ENCODE data around the gene EXOC6B. TPM values are rescaled to one million over a fixed set of nuclear protein-coding genes. Genes with fewer than 3 reads are reported as not detected.

The EXOC6B gene
- total RNA-seq, 2 experiments from 2014 or later: 16.9 to 17.5 TPM

DNA sequence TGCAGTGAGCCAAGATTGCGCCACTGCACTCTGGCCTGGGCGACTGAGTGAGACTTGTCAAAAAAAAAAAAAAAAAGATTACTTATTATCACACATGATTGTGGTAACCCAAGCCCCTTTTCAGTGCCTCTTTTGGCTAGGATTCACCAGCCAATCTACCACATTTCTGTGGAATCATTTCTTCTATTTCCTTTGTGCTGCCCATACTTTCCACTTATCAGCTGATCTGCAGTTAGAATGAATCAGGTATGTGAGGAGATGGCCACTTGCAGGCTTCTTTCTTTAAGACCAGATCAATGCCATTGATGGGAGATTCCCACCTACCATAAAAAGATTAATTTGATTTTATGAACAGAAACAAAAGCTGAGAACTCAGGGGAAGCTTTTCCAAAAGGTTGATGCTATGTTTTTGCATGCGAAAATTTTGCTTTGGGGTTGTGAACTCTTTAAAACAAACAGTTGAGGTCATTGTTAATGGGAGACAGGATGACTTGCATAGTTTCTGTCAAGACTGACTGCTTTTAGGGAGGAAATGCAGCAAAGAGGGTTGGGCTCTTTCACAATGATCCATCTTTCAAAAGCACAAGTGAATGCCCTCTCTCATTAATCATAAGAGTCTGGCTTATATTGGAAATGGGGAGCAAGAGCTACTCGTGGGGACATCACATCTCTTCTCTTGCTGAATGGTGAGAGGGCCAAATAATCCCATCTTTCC lies 611.2 kb downstream of the EXOC6B start:
- ChIA-PET POLR2A (no interaction called here), CTCF (no interaction called here)
- H3K4me1 Mint-ChIP-seq (ENCODE audit: low read depth): no peaks in the 10 kb centered on the region
- no peak overlapping the region for H3K4me3 Mint-ChIP-seq
- no peak overlapping the region for H3K27ac ChIP-seq (ENCODE audit: low read depth in 1 of 2, low read length in 2 of 2)
- no peaks in the 10 kb centered on the region for H3K27me3 ChIP-seq (ENCODE audit: control insufficient read depth in 1 of 2, insufficient read depth in 2 of 2, low read length in 2 of 2)
- no peaks in the 10 kb centered on the region for H3K9me3 ChIP-seq (ENCODE audit: control insufficient read depth in 1 of 2, insufficient read depth in 1 of 2, low read length in 2 of 2)
- no peak overlapping the region for H3K27ac Mint-ChIP-seq
- no peaks in the 10 kb centered on the region for H3K36me3 Mint-ChIP-seq (ENCODE audit: low read depth)
- H3K4me1 ChIP-seq (ENCODE audit: insufficient read depth, low read length): no peaks in the 10 kb centered on the region
- DNase-seq (no peak), ATAC-seq (ENCODE audit: poor library complexity) (no peak)
- no peaks in the 10 kb centered on the region for H3K36me3 ChIP-seq (ENCODE audit: insufficient read depth, low read length)
- TF ChIP-seq, protein P1, sequence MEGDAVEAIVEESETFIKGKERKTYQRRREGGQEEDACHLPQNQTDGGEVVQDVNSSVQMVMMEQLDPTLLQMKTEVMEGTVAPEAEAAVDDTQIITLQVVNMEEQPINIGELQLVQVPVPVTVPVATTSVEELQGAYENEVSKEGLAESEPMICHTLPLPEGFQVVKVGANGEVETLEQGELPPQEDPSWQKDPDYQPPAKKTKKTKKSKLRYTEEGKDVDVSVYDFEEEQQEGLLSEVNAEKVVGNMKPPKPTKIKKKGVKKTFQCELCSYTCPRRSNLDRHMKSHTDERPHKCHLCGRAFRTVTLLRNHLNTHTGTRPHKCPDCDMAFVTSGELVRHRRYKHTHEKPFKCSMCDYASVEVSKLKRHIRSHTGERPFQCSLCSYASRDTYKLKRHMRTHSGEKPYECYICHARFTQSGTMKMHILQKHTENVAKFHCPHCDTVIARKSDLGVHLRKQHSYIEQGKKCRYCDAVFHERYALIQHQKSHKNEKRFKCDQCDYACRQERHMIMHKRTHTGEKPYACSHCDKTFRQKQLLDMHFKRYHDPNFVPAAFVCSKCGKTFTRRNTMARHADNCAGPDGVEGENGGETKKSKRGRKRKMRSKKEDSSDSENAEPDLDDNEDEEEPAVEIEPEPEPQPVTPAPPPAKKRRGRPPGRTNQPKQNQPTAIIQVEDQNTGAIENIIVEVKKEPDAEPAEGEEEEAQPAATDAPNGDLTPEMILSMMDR (IDR thresholded peaks at IDR 0.05): no peak
- no peaks in the 10 kb centered on the region for H3K9me3 Mint-ChIP-seq
- H3K27me3 Mint-ChIP-seq: no peaks in the 10 kb centered on the region
- H3K4me3 ChIP-seq (ENCODE audit: low read length): no peak overlapping the region
- intact Hi-C loops (cut with DNase I, micrococcal nuclease): no loop called here

DNA sequence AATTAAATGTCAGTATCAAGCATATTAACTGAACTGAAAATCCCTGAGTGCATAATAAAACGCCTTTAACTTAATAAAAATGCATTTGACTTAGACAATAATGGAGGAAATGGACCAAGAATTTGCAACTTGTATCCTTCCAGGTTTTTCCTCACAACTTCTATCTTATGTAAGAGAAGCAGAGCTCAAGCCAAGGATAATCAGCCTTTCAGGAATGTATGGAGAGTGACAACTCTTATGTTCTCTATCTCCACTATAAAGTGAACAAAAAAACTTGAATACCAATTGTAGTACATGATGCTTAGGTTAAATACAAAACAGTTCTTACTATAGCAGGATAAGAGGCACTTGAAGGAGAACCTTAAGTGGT lies 613.4 kb downstream of the EXOC6B start:
- TF ChIP-seq, protein P1 (IDR thresholded peaks at IDR 0.05): no peak
- Histone ChIP-seq H3K9me3 (ENCODE audit: control insufficient read depth in 1 of 2, insufficient read depth in 1 of 2, low read length in 2 of 2) (no peaks in the 10 kb centered on the region), H3K27ac (ENCODE audit: low read depth in 1 of 2, low read length in 2 of 2) (no peak overlapping the region), H3K4me1 (ENCODE audit: insufficient read depth, low read length) (no peaks in the 10 kb centered on the region), H3K36me3 (ENCODE audit: insufficient read depth, low read length) (no peaks in the 10 kb centered on the region), H3K4me3 (ENCODE audit: low read length) (no peak overlapping the region), H3K27me3 (ENCODE audit: control insufficient read depth in 1 of 2, insufficient read depth in 2 of 2, low read length in 2 of 2) (no peaks in the 10 kb centered on the region)
- DNase-seq (no peak), ATAC-seq (ENCODE audit: poor library complexity) (no peak)
- intact Hi-C loops (cut with DNase I, micrococcal nuclease): no loop called here
- Mint-ChIP-seq H3K9me3 (no peaks in the 10 kb centered on the region), H3K27ac (no peak overlapping the region), H3K36me3 (ENCODE audit: low read depth) (no peaks in the 10 kb centered on the region), H3K4me3 (no peak overlapping the region), H3K4me1 (ENCODE audit: low read depth) (no peaks in the 10 kb centered on the region), H3K27me3 (no peaks in the 10 kb centered on the region)
- ChIA-PET CTCF (no interaction called here), POLR2A (no interaction called here)

DNA sequence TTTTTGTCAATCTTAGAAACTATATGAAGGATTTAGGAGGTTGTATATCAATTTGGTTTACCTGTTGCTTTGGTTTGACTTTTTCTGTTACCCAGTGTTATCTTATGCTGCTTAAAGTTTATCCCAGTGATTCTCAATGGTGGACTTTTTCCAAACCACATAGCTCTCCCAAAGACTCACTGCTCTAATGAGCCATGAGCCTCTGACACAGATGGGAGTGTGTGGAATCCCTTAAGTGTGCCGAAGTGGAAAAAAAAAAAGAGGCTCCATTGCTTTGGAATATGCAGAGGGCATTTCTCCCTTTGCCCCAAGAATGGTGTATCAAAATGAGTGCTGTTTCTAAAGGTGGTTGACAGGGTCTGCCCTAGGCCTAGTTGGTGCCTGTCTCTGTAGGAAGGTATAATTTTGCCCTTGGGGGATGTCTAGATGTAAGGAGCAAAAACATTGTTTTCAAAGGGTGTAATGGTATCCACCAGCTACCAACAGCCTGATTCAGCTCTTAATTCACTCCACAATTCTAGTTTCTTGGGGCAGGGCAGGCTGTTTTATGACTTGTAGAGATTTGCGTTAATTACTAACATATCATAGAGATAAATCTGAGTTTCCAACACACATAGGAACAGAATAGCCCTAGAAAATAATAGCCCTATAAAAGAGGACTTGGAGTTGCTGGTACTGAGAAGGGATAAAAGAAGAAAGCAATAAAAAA lies 613.9 kb downstream of the EXOC6B start:
- Histone ChIP-seq H3K9me3 (ENCODE audit: control insufficient read depth in 1 of 2, insufficient read depth in 1 of 2, low read length in 2 of 2) (no peaks in the 10 kb centered on the region), H3K36me3 (ENCODE audit: insufficient read depth, low read length) (no peaks in the 10 kb centered on the region), H3K4me3 (ENCODE audit: low read length) (no peak overlapping the region), H3K27ac (ENCODE audit: low read depth in 1 of 2, low read length in 2 of 2) (no peak overlapping the region), H3K27me3 (ENCODE audit: control insufficient read depth in 1 of 2, insufficient read depth in 2 of 2, low read length in 2 of 2) (no peaks in the 10 kb centered on the region), H3K4me1 (ENCODE audit: insufficient read depth, low read length) (no peaks in the 10 kb centered on the region)
- Mint-ChIP-seq H3K36me3 (ENCODE audit: low read depth) (no peaks in the 10 kb centered on the region), H3K9me3 (no peaks in the 10 kb centered on the region), H3K4me3 (no peak overlapping the region), H3K4me1 (ENCODE audit: low read depth) (no peaks in the 10 kb centered on the region), H3K27me3 (no peaks in the 10 kb centered on the region), H3K27ac (no peak overlapping the region)
- TF ChIP-seq, protein P1 (IDR thresholded peaks at IDR 0.05): no peak
- ATAC-seq (ENCODE audit: poor library complexity) (no peak), DNase-seq (no peak)
- ChIA-PET POLR2A (no interaction called here), CTCF (no interaction called here)
- intact Hi-C loops (cut with DNase I, micrococcal nuclease): no loop called here
